ENCODE measurements around the gene FRG1.
"Not testable (repeated sequence)": the region's sequence is repeated elsewhere in the genome, so short reads cannot be mapped to it uniquely, and the experiment has no call there.

Gene FRG1

GRCh38 chr4:189940178-189941004 lies at the start of gene FRG1:
TSS of gene FRG1 (plus strand) at chr4:189940872. CDS start at chr4:189941010, 138 bp downstream.
- peak within 1 kb of the TSS; percentile 77 for H3K4me3 ChIP-seq (ENCODE audit: low read depth, low read length)
- TF ChIP-seq CTCF (conservative IDR thresholded peaks at IDR 0.05; ENCODE audit: low read depth, low read length): peak; percentile 94
- DNase-seq (ENCODE audit: low read depth): peak; percentile 97

DNA sequence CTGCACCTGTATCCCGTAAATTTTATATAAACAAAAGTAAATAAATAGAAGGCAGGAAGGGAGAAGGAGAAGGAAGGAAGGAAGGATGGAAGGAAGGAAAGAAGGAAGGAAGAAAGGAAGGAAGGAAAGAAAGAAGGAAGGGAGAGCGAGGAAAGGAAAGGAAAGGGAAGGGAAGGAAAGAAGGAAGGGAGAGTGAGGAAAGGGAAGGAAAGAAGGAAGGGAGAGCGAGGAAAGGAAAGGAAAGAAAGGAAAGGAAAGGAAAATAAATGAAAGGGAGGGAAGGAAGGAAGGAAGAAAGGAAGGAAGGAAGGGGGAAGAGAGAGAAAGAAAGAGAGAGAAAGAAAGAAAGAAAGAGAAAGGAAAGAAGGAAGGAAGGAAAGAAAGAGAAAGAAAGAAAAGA lies 43.0 kb upstream of the FRG1 start:
- no peak for DNase-seq (ENCODE audit: low read depth)
- no peak overlapping the region for H3K4me3 ChIP-seq (ENCODE audit: low read depth, low read length)
- TF ChIP-seq CTCF (conservative IDR thresholded peaks at IDR 0.05; ENCODE audit: low read depth, low read length): no peak

GRCh38 chr4:189899481-189900015 lies 41.1 kb upstream of the FRG1 start:
- not testable (repeated sequence) for H3K4me3 ChIP-seq (ENCODE audit: low read depth, low read length); DNase-seq (ENCODE audit: low read depth)

DNA sequence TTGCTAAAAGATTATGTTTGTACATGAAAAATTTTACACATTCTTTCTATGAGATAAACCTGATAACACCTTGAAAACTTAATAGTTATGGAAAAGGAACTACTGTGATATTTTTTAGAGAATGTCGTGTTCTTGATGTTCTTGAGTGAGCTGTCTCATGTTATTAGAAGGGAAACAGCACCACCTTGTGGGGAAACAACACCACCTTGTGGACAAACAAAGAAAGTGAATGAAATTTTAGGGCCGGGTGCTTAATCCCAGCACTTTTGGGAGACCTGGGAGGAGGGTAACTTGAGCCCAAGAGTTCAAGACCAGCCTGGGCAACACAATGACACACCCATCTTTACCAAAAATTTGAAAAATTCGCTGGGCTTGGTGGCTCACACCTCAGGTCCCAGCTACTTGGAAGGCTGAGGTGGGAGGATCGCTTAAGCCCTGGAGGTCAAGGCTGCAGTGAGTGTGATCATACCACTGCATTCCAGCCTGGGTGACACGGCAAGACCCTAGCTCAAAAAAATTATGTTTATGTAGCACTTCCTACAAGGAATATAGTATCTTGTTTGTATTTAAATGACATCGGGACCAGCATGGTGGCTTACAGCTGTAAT lies 36.1 kb upstream of the FRG1 start:
- TF ChIP-seq CTCF (conservative IDR thresholded peaks at IDR 0.05; ENCODE audit: low read depth, low read length): peak; percentile 68
- peak; percentile 87 for DNase-seq (ENCODE audit: low read depth)
- H3K4me3 ChIP-seq (ENCODE audit: low read depth, low read length): not testable (repeated sequence)

GRCh38 chr4:189912170-189912569 lies 28.5 kb upstream of the FRG1 start:
- peak; percentile 56 for TF ChIP-seq CTCF (conservative IDR thresholded peaks at IDR 0.05; ENCODE audit: low read depth, low read length)

DNA sequence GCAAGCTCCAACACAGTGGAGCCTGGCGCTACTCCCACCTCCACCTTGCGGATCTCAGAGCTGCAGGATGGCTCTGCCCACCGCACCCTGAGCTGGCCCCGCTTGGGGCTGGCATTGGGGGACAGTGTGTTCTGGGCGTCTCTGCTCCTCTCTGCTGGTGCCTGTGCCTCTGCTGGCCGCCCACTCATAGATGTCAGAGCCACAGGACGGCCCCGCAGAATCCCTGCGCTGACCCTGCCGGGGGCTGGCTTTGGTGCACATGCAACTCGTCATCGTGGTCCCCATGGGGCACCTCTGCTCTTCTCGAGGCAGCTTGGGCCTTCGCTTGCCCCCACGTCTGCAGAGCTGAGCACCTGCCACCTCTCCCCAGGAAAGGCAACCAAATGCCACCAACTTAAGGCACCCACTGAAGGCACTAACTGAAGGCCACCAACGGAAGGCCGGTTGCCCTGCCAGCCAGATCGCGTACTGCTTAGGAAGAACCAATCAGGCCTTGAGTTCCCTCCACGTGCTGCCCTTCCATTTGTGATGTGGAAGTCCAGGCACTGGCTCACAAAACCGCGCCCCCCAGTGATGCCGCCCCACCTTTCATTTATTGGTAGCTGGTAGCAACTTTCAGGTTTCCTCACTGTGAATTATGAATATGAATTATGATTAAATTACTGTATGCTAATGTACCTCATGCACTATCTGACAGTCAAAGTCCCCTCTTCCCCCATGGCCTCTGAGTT lies 23.3 kb upstream of the FRG1 start:
- no peak for DNase-seq (ENCODE audit: low read depth)
- H3K4me3 ChIP-seq (ENCODE audit: low read depth, low read length): no peak overlapping the region
- no peak for TF ChIP-seq CTCF (conservative IDR thresholded peaks at IDR 0.05; ENCODE audit: low read depth, low read length)

More at GRCh38 chr4:189912170-189912569, 28.5 kb upstream of the FRG1 start:
- H3K4me3 ChIP-seq (ENCODE audit: low read depth, low read length): no peak overlapping the region
- no peak for DNase-seq (ENCODE audit: low read depth)

GRCh38 chr4:189921058-189921457 lies 19.6 kb upstream of the FRG1 start:
- no peak overlapping the region for H3K4me3 ChIP-seq (ENCODE audit: low read depth, low read length)
- TF ChIP-seq CTCF (conservative IDR thresholded peaks at IDR 0.05; ENCODE audit: low read depth, low read length): no peak
- DNase-seq (ENCODE audit: low read depth): peak; percentile 6

GRCh38 chr4:189926742-189927141 lies 13.9 kb upstream of the FRG1 start:
- DNase-seq (ENCODE audit: low read depth): not testable (repeated sequence)

More at GRCh38 chr4:189926742-189927141, 13.9 kb upstream of the FRG1 start:
- not testable (repeated sequence) for H3K4me3 ChIP-seq (ENCODE audit: low read depth, low read length)
